HAP-1 (cell line): ENCODE measurements around the gene CENPF.
"Not testable (repeated sequence)": the region's sequence is repeated elsewhere in the genome, so short reads cannot be mapped to it uniquely, and the experiment has no call there.

ENCODE experiments used
- DNase-seq, 2 experiments: peaks; one replicate each; pipeline ENCODE4 v3.0.0-alpha.2; 2016 to 2020; ENCODE audit warnings: low spot score in 2 of 2
- H3K27me3 ChIP-seq: fragments of 250-450 bp; sonication (Bioruptor Pico); 2 replicates; pipeline ENCODE4 v1.5.1; 2020; ENCODE audit warnings: low read depth, mild to moderate bottlenecking, moderate library complexity
- H3K36me3 ChIP-seq: fragments of 250-450 bp; sonication (Bioruptor Pico); replicated peaks from 2 replicates; pipeline ENCODE4 v1.5.1; 2020; ENCODE audit warnings: mild to moderate bottlenecking
- H3K4me1 ChIP-seq: fragments of 250-450 bp; sonication (Bioruptor Pico); 2 replicates; pipeline ENCODE4 v1.5.1; 2020; ENCODE audit warnings: mild to moderate bottlenecking
- H3K4me3 ChIP-seq: fragments of 250-450 bp; sonication (Bioruptor Pico); 2 replicates; pipeline ENCODE4 v1.5.1; 2020; ENCODE audit warnings: mild to moderate bottlenecking, moderate library complexity
- H3K9me3 ChIP-seq: fragments of 250-450 bp; sonication (Bioruptor Pico); 2 replicates; pipeline ENCODE4 v1.5.1; 2020; ENCODE audit warnings: mild to moderate bottlenecking, moderate library complexity
- in situ Hi-C: fragments of 300-500 bp; cut with MboI; formaldehyde crosslinking; loops from 3 replicates; pipeline ENCODE4 v1.14.3; 2020; ENCODE audit warnings: low sequenced_read_pairs, inconsistent platforms, mixed read lengths

Gene CENPF

DNA sequence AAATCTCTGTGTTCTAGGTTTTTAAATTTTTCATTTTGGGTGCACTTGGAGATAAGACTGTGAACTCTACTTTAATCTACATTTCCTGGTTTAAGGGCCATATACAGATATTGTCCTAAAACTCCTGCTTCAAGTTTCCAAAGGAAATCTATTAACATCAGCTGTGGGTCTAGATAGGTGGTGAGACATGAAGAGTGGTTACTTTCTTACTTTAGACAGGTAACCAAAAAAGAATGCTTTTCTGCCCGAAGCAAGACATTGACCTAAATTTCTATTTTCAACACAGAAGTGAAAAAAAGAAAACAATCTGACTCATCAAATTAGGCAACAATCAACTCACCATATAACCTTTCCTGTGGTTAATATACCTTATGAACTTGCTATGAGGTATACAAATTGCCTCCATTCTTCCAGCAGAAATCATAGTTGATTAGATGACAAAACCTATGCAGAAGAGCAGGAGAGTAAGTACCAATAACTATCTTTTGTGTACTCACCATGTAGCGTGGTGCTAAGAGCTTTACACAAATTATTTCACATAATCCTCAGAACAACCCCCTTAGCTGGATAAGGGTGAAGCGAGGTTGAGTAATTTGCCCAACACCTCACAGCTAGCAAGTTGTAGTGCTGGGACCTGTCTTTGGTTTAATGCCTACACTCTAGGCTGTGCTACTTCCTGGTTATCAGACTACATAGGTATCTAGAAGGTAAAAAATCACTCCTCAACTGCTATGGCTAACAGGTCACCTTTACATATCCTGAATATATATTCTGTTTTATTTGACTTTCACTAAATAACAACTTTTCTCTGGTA lies 28.2 kb upstream of the CENPF start:
- H3K36me3 ChIP-seq = no peaks in the 10 kb centered on the region
- H3K4me1 ChIP-seq = no peaks in the 10 kb centered on the region
- no peaks in the 10 kb centered on the region; the same call in 1 of the 2 replicates for H3K27me3 ChIP-seq
- DNase-seq = no peak
- peaks cover 13% of the 10 kb centered on the region for H3K9me3 ChIP-seq
- no peak overlapping the region for H3K4me3 ChIP-seq
- in situ Hi-C loops = loop anchor here (25.0 kb wide), 1 partner anchor 363 kb away; no protein-coding TSS in a partner anchor

DNA sequence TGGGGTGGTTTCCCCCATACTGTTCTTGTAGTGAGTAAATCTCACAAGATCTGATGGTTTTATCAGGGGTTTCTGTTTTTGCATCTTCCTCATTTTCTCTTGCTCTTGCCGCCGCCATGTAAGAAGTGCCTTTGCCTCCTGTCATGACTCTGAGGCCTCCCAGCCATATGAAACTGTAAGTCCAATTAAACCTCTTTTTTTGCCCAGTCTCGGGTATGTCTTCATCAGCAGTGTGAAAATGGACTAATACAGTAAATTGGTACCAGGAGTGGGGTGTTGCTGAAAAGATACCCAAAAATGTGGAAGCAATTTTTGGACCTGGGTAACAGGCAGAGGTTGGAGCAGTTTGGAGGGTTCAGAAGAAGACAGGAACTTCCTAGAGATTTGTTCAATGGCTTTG lies 26.9 kb upstream of the CENPF start:
- H3K27me3 ChIP-seq, H3K4me1 ChIP-seq, H3K36me3 ChIP-seq, H3K4me3 ChIP-seq, DNase-seq: not testable (repeated sequence)
- in situ Hi-C loops = loop anchor here (25.0 kb wide), 1 partner anchor 364 kb away; no protein-coding TSS in a partner anchor
- peaks cover 13% of the 10 kb centered on the region for H3K9me3 ChIP-seq

DNA sequence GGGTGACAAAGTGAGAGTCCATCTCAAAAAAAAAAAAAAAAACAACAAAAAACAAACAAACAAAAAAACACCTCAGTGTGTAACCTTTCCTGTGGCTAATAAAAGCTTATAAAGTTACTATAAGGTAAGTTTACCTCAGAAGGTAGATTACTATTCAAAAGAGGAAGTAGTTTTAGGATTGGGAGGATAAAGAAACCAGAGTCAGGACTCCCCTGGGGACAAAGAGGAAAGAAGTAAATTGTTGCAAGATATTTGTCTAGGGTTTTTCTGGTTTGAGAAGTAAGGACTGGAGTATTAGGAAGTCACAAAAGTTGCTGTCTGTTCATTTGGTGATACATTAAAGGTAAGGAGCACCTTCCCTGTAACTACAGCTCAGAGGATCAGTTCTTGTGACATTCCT lies 23.8 kb upstream of the CENPF start:
- H3K36me3 ChIP-seq = no peaks in the 10 kb centered on the region
- peaks cover 13% of the 10 kb centered on the region for H3K9me3 ChIP-seq
- in situ Hi-C loops = loop anchor here (25.0 kb wide), 1 partner anchor 367 kb away; no protein-coding TSS in a partner anchor
- no peaks in the 10 kb centered on the region for H3K4me1 ChIP-seq
- H3K27me3 ChIP-seq = no peaks in the 10 kb centered on the region
- no peak overlapping the region for H3K4me3 ChIP-seq
- no peak for DNase-seq

DNA sequence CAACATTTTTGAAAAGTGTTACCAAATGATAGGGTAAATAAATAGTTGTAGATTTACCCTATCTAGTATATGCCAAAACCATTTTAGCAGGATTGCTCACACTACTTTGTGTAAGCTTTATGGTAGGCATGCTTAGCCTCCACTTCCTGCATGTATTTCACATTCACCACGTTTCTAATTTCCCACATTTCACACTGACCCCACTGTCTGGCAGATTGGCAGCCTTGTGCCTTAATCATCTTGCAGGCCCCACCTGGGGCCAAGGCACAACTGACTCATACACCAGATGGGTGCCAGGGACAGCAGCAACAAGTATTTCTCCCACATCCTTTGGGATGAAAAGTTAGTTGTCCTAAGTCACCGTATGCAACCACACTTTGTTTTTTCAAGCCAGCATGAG lies 21.2 kb upstream of the CENPF start:
- no peak for DNase-seq

DNA sequence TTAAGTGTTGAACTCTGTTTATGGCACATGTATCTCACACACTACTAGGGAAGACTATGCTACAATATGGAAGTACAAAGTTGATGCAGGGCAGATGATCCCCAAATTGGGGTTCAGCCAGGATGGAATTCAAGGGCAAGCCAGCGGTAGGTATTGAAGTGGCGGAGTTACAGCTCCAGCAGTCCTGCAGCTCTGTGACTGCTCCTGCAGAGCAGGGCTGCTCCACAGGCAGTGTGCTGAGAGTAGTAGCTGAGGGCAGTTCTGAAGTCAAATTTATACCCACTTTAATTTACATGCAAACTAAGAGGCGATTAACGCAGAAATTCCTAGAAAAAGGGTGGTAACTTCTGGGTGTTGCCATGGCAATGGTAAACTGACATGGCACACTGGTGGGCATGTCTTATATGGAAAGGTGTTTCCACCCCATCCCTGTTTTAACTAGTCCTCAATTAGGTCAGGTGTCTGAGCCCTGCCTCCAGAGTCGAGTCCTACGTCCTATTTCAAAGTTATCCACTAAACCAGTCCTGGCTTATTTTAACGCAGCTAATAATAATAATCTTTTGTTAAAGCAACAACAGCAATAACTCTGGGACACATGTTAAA lies 20.6 kb upstream of the CENPF start:
- H3K9me3 ChIP-seq = no peaks in the 10 kb centered on the region
- H3K4me1 ChIP-seq = no peaks in the 10 kb centered on the region
- no peak for DNase-seq
- no peaks in the 10 kb centered on the region; the same call in 1 of the 2 replicates for H3K27me3 ChIP-seq
- in situ Hi-C loops = loop anchor here (10.0 to 25.0 kb wide), 2 partner anchors 248 to 370 kb away; no protein-coding TSS in a partner anchor
- no peaks in the 10 kb centered on the region for H3K36me3 ChIP-seq
- no peak overlapping the region for H3K4me3 ChIP-seq

More for the DNA sequence above, 21.2 kb upstream of the CENPF start:
- in situ Hi-C loops = loop anchor here (10.0 to 25.0 kb wide), 2 partner anchors 247 to 369 kb away; no protein-coding TSS in a partner anchor
- Histone ChIP-seq H3K4me3 (no peak overlapping the region), H3K36me3 (no peaks in the 10 kb centered on the region), H3K4me1 (no peaks in the 10 kb centered on the region), H3K9me3 (peaks cover 4% of the 10 kb centered on the region), H3K27me3 (no peaks in the 10 kb centered on the region; the same call in 1 of the 2 replicates)

DNA sequence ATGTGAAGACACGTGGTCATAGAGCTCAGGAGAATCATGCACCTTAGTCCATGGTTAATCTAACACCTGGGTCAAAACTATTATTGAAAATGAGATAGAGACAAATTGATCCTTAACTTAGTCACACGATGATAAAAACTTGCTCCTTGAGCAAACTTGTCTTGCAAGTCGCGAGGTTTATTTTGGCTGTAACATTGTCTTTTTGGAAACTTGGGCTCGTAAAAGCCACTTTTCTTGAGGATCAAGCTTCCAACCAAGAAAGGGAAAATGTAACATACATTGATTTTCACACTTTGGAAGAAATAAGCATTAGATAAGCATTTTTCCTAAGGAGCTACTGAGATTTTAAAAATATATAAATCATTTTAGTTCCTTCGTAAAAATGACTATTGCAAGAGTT lies 19.9 kb upstream of the CENPF start:
- Histone ChIP-seq H3K4me3 (no peak overlapping the region), H3K9me3 (no peaks in the 10 kb centered on the region), H3K27me3 (no peaks in the 10 kb centered on the region; the same call in 1 of the 2 replicates), H3K4me1 (no peaks in the 10 kb centered on the region), H3K36me3 (no peaks in the 10 kb centered on the region)
- DNase-seq = no peak
- in situ Hi-C loops = loop anchor here (10.0 to 25.0 kb wide), 2 partner anchors 248 to 371 kb away; no protein-coding TSS in a partner anchor

DNA sequence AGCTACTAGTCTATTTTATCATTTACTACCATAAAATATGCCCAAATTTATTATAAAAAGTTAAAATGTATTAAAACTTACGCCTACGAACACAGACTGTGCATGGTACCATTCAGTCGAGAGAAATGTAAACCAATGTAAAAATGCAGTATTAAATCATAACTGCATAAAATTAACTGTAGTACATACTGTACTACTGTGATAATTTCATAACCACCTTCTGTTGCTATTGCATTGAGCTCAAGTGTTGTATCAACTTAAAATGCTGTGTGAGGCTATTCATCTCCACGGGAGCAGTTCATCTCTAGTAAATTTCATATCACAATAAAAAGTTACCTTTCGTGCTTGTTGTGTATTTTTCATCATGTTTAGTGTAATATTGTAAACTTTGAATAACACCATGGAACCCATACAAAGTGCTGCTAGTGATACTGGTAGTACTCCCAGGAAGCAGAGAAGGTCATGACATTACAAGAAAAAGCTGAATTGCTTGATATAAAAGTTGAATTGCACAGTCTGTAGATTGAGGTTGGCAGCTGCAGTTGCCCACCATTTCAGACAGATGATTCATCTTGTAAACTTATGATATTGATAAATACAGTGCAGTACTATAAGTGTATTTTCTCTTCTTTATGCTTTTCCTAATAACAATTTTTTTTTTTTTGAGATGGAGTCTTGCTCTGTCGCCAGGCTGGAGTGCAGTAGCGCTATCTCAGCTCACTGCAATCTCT lies 19.0 kb upstream of the CENPF start:
- no peak for DNase-seq
- Histone ChIP-seq H3K36me3 (no peaks in the 10 kb centered on the region), H3K4me3 (no peak overlapping the region), H3K27me3 (no peaks in the 10 kb centered on the region; the same call in 1 of the 2 replicates), H3K9me3 (no peaks in the 10 kb centered on the region), H3K4me1 (no peaks in the 10 kb centered on the region)
- in situ Hi-C loops = loop anchor here (10.0 to 25.0 kb wide), 2 partner anchors 249 to 372 kb away; no protein-coding TSS in a partner anchor

DNA sequence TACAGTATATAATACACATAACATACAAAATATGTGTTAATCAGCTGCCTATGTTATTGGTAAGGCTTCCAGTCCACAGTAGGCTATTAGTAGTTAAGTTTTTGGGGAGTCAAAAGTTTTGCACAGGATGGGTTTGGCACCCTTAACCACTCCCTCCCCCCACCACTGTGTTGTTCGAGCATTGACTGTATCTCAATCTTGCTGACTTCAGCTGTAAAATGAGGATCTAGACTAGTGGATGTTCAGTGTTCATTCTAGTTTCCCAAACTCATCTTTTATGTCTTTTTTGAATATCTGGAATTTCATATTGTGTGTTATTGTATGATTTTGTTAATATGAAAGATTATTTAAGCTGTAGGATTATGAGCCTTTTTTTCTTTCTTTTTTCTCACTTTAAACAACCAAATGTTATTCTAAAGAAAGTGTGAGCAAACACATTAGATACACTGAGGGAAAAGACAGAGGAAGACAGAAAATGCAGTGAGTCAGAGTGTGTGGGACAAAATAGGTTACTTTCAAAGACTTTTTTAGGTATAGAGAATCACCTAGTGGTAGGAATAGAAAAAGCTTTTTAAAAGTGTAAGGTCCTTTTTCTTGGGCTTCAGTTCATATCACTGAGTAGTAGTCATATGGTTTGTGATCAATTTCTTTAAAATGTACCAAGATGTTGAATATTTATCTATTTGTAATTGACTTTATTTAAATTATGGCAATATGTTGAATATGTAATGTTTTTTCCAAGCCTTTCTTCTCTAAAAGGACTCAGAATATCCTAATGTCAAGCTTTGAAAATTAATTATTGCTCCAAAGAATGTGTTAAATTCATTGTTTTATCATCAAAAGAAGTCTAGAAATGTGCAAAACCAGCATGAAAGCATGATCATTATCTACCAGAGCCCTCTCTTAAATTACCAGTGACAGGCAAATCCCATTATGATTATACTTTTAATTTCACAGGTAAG lies 17.9 kb upstream of the CENPF start:
- Histone ChIP-seq H3K9me3 (no peaks in the 10 kb centered on the region), H3K27me3 (no peaks in the 10 kb centered on the region; the same call in 1 of the 2 replicates), H3K36me3 (no peaks in the 10 kb centered on the region), H3K4me1 (no peaks in the 10 kb centered on the region), H3K4me3 (no peak overlapping the region)
- in situ Hi-C loops = loop anchor here (10.0 to 25.0 kb wide), 2 partner anchors 250 to 373 kb away; no protein-coding TSS in a partner anchor
- peak in 1 of 2 experiments; percentile 54 for DNase-seq

DNA sequence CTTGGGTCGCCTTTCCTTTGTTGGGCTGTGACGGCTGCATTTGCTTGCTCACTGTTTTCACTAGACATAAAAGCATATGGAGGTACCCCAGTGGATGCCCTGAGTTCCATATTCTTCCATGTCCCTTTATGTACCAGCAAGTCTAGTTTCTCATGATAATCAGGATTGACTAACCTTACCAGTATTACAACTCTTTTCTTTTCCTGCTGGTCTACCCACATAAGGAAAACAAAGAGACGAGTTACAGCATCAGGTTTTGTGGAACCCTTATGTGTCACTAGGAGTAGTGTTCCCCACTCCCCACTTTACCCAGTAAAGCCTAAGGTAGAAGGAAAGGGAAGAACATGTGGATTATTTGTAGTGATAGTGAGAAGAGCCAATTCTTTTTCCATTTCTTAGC lies 16.4 kb upstream of the CENPF start:
- Histone ChIP-seq H3K9me3 (no peaks in the 10 kb centered on the region), H3K27me3 (no peaks in the 10 kb centered on the region; the same call in 1 of the 2 replicates), H3K4me1 (no peaks in the 10 kb centered on the region), H3K4me3 (no peak overlapping the region), H3K36me3 (no peaks in the 10 kb centered on the region)
- DNase-seq = no peak
- in situ Hi-C loops = loop anchor here (10.0 to 25.0 kb wide), 2 partner anchors 252 to 374 kb away; no protein-coding TSS in a partner anchor

DNA sequence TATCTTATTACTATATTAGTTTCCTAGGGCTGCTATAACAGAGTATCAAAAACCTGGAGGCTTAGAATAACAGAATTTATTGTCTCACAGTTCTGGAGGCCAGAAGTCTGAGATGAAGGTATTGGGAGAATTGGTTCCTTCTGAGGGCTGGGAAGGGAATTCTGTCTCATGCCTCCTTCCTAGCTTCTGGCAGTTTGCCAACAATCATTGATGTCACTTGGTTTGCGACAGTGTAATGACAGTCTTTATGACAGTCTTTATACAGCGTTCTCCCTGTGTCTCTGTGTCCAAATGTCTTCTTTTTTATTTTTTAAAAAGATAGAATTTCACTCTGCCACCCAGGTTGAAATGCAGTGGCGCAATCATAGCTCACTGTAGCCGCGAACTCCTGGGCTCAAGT lies 15.8 kb upstream of the CENPF start:
- H3K4me1 ChIP-seq = no peaks in the 10 kb centered on the region
- DNase-seq = no peak
- no peak overlapping the region for H3K4me3 ChIP-seq
- no peaks in the 10 kb centered on the region for H3K36me3 ChIP-seq
- no peaks in the 10 kb centered on the region for H3K9me3 ChIP-seq
- no peaks in the 10 kb centered on the region; the same call in 1 of the 2 replicates for H3K27me3 ChIP-seq
- in situ Hi-C loops = loop anchor here (10.0 to 25.0 kb wide), 2 partner anchors 252 to 375 kb away; no protein-coding TSS in a partner anchor

DNA sequence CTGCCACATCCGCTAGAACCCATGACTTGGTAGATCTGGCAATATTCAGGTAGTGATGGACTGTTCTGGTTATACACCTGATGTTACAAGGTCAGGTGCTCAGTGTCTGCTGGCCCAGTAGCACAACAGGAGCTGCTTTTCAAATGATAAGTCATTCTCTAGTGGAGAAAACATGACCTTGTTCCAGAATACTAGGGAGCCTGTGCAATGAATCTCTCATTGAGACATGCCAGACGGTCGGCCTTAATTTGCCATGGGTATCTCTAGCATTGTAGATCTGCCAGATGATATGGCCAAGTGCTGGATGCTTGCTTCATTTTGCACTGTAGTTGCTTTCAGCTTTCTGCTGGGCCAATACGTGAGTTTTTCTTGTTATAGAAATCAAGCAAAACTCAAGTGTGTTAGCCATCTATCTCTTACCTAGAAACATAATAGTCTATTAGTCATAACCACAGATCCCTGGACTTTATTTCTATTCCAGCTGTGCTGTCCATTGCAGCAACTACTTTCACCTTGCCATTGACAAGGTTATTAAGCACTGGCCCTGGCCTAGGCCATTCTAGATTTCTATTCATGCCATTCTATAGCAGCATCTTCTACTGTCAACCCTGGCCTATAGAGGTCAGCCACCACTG lies 13.9 kb upstream of the CENPF start:
- Histone ChIP-seq H3K9me3 (no peaks in the 10 kb centered on the region), H3K27me3 (no peaks in the 10 kb centered on the region; the same call in 1 of the 2 replicates), H3K36me3 (no peaks in the 10 kb centered on the region), H3K4me3 (no peak overlapping the region), H3K4me1 (no peaks in the 10 kb centered on the region)
- in situ Hi-C loops = loop anchor here (10.0 to 25.0 kb wide), 2 partner anchors 254 to 377 kb away; no protein-coding TSS in a partner anchor
- DNase-seq = no peak

DNA sequence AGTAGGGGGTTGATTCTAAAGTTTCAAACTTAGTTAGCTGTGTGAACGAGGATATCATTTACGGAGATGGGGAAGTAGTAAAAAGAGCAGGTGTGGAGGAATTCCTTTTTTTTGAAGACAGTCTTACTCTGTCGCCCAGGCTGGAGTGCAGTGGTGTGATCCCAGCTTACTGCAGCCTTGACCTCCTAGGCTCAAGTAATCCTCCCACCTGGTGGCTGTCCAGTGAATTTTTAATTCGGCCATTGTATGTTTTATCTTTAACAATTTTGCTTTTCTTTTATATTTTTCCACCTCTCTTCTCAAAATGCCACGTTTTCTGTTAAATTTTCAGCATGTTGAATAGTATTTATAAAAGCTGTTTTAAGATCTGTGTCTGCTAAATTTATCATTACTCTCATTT lies 12.3 kb upstream of the CENPF start:
- in situ Hi-C loops = loop anchor here (25.0 kb wide), 1 partner anchor 378 kb away; no protein-coding TSS in a partner anchor
- DNase-seq = no peak
- H3K27me3 ChIP-seq = no peaks in the 10 kb centered on the region; the same call in 1 of the 2 replicates
- H3K4me1 ChIP-seq = no peaks in the 10 kb centered on the region
- no peaks in the 10 kb centered on the region for H3K9me3 ChIP-seq
- no peak overlapping the region for H3K4me3 ChIP-seq
- H3K36me3 ChIP-seq = no peaks in the 10 kb centered on the region
